ENCODE measurements around the gene CABLES2.
"Not testable (repeated sequence)": the region's sequence is repeated elsewhere in the genome, so short reads cannot be mapped to it uniquely, and the experiment has no call there.

The CABLES2 gene

DNA sequence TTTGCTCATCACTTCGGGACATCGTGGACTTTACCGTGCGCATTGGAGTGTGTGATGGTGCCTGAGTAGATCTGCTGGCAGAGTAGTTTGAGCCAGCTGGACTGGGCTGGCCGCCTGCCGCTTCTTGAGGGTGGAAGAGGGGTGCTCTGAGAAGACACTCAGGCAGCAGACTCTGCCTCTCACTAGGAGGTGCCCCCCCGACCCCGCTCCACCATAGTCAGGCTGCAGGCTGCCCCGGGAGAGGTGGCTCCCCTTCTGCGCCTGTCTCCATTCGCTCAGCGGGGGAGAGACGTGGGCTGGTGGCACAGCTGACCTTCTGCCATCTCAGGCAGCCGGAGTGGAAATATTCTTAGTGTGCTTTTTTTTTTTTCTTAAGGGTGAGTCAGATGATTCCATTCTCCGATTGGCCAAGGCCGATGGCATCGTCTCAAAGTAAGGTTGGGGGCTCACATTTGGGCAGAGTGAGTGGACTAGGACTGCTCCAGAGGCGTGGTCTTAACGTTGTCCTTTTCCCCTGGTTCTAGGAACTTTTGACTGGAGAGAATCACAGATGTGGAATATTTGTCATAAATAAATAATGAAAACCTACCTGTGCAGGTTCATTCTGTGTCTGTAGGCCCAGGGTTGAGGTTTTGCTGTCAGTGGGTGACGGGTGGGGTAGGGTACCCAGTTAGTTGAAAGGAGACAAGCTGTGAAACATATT, 19.0 kb downstream of the CABLES2 start:
- DNase-seq: no peak

DNA sequence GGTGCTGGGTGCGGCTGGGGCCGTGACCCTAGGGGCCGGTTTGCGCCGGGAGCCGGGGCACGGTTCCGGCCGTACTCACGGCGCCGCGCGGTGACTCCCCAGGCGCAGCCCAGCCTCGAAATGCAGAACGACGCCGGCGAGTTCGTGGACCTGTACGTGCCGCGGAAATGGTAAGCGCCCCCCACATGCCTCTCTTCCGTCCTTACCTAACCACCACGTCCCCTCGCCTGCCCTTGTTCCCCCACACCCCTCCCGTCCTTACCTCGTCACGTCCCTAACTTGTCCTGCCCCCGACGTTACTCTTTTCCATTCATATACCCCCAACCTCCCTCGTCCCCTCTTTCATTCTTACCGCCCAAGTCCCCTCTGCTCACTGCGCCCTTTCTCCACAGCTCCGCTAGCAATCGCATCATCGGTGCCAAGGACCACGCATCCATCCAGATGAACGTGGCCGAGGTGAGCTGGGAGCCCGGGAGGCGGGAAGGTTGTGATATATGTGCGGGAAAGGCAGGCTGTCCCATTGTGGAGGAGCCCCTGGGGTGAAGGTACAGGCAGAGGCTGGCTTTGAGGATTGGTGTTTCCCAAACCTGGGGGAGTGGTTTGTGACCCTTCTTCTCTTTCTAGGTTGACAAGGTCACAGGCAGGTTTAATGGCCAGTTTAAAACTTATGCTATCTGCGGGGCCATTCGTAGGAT, 19.7 kb downstream of the CABLES2 start:
- DNase-seq: no peak

DNA sequence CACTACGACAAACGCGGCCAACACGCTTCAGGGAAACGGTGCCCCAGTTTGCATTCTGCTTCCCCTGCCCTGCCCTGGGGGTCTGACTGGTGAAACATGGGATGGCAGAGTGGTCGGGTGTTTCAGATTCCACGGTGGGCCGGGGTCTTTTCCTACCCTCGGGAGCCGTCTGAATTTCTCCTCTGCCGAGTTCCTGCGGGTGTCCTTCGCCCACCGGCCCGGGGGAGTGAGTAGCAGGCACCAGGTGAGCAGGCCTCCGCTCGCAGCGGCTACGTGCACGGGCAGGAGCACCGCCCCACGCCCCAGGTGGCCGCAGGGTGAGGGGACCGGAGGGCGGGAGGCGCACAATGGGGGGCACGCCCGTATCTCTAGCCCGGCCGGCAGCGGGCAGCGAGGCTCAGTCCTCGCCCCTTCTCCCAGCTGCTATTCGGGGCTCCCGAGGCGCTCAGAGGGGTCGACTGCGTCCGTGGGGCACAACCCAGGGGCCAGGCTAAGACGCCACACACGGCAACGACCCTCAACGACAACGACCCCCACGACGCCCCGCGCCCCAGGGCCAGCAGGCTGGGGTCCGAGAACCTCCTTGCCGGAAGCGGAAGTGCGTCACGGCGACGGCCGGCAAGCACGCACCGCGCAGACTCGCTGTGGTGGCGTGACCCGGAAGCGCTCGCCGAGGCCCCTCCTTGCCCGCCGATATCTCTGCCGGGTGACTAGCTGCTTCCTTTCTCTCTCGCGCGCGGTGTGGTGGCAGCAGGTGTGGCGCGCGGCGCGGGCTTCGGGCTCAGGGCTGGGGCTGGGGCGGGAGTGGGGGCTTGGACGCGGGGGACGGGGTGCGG, 20.5 kb downstream of the CABLES2 start, which contains the start of gene RPS21:
Gene RPS21 (plus strand): TSS at position 721 of the 836 bp plus-strand sequence. CDS start 236 bp downstream, outside the sequence.
- peak; percentile 93 for DNase-seq

DNA sequence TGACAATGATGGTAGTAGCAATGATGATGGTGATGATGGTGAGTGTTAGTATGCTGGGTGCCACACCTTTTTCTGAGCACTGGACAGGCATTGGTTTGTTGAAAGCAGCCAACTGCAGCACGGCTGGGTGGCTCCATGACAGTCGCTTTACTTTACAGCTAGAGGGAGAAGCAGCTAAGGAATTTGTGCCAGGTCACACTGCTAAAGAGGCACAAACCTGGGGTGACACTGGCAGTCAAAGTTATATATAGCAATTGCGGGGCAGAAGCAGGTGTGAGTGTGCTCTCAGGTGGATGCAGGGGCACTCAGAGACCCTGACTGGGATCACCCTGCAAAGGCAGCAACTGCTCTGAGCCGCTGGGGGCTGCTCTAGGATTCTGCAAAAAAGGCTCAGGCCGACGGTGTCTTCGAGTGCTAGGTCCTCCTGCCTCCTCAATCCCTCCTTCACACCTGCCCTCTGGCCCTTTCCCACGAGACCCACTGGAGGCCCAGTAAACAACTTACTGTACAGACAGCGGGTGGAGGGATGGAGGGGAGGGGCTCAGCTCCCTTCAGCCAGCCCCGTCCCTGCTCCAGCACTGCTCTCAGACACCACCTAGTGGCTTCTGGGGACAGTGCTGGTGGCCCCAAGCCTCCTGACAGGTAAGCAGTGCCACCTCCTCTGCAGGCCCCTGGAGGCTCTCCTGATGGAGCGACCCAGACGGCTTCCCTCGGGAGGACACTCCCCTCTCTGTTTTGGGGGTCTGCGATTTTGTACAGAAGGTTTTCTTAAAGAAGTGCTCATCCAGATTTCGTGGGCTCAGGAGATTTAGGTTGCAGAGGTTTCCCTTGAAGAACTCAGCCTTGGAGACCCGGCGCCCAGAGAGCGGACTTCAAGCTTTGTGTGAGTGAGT, 24.5 kb downstream of the CABLES2 start:
- DNase-seq: peak; percentile 79

DNA sequence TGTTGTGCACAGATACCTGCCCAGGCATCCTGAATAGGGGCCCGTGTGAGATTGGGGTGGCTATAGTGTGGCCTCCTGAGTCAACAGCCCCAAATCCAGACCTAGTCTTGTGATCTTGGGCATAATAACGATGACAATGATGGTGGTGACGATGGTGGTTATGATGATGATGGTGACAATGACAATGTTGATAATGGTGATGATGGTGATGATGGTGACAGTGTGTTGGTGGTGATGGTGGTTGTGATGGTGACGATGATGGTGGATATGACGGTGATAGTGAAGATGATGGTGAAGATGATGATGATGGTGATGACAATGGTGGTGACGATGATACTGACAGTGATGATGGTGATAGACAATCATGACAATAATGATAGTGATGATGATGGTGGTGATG, 25.2 kb downstream of the CABLES2 start:
- DNase-seq: no peak

DNA sequence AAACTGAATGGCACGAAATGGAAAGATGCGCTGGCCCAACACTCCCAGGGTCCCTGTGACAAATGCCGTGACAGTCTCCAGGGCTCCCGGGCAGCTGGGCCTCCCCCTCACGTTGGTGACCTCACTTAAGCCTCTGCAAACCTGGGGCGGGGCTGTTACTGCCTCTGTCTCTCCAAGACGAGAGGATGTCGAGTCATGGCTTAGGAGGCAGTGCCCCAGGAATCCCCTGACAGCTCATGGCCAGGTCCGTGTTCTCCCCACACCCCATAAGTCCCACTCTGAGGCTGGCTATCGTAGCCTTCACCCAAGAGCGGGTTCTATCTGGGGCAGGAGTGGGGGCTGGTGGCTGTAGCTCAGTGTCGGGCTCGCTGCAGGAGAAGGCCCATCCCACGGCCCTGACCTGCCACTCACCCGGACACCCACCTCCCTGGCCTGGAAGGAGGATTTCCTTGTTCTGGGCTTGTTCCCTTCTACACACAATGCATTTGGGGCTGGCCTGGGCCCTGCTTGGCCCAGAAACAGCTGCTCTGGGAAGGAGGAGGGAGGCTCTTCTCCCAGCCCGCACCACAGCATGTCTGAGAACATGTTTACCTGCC, 25.8 kb downstream of the CABLES2 start:
- DNase-seq: no peak

DNA sequence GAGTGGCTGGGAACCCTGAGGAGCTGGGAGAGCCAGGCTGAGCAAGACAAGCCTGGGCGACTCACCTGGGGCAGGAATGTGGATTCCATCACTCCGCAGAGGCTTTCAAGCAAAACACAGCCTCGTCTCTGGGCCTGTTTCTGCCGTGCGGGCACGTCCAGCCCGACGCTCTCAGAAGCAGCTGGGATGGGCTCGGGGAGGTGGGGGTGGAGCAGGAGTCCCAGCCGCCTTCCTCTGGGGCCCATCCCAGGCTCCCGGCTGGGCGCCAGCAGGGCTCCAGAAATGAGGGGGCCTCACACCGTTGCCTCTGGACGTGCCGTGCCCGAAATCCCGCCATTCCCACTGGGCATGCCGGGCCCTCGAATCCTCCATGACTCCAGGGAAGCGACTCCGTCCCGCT, 28.9 kb downstream of the CABLES2 start:
- no peak for DNase-seq

DNA sequence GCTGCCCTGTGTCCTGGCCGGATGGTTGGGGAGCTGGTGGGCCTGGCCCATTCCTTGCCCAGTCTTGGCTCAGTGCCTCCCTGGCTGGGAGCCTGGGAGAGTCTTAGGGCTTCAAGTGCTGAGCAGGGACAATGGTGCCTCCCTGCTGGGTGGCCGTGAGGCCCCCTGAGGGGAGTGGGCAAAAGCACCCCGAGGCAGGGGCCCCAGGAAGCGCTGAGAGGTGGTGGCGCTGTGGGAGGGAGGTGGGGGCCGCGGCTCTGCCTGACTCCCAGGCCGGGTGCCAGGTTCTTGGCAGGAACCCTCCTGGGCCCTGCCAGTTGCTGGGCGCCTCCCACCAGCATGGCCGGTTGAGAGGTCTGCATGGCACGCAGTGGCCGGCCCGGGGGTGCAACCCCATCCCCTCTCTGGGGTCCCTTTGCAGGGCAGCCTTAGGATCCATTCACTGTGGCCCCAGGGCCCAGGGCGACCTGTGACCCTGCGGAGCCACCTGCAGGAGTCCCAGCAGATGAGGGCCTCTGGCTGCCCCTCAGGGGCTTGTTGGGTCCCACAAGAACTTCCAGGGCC, 29.4 kb downstream of the CABLES2 start:
- DNase-seq: no peak

DNA sequence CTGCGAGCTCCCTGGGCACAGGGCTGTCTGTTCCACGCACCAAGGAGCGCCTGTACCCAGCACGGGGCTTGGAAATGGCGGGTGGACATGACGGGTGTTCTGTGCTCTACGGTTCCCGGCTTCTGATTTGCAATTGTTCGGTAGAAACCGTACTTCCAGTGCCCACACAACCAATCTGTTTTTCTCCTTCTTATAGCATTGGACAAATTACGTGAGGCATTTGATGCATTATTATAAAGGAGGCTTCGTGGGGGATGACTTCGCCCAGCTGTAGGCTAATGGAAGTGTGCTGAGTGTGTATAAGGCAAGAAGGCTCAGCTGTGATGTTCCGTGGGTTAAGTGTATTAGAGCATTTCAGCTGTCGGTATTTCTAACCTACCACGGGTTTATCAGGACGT, 30.0 kb downstream of the CABLES2 start:
- no peak for DNase-seq

DNA sequence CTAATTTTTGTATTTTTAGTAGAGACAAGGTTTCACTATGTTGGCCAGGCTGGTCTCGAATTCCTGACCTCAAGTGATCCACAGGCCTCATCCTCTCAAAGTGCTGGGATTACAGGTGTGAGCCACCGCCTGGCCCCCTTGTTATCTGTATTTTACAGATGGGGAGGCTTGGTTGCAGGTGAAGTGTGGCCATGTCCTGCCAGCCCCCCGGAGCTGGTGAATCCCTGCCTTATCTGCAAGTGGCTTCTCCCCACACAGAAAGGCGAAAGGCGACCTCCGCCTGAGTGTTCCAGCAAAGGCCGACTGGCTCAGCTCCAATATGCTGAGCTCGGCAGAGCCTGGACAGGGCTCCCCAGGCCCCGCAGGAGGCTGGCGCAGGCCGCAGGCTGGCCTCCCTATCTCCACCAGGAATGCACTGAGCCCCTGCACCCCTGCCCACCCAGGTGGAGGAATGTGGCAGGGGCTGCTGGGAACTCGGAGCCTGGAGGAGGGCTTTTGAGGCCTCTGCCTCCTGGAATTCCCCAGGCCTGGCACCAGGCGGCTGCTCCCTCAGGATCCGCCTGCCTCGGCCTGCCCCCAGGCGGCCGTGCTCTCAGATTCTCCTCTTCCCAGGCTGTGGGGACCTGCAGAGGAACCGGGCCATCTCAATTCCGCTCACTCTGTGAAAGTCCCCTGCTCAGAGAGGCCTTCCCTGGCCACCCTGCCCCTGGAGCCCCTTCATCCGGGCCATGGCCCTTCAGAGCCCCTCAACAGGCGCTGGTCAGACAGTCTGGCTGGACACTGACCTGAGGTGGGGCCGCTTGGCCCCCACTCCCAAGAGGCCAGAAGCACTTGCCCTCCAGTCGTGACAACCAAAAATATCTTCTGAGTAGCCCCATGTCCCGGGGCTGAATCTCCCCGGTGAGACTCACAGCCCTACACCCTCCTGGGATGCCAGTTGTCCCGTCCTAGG, 30.7 kb downstream of the CABLES2 start:
- no peak for DNase-seq

DNA sequence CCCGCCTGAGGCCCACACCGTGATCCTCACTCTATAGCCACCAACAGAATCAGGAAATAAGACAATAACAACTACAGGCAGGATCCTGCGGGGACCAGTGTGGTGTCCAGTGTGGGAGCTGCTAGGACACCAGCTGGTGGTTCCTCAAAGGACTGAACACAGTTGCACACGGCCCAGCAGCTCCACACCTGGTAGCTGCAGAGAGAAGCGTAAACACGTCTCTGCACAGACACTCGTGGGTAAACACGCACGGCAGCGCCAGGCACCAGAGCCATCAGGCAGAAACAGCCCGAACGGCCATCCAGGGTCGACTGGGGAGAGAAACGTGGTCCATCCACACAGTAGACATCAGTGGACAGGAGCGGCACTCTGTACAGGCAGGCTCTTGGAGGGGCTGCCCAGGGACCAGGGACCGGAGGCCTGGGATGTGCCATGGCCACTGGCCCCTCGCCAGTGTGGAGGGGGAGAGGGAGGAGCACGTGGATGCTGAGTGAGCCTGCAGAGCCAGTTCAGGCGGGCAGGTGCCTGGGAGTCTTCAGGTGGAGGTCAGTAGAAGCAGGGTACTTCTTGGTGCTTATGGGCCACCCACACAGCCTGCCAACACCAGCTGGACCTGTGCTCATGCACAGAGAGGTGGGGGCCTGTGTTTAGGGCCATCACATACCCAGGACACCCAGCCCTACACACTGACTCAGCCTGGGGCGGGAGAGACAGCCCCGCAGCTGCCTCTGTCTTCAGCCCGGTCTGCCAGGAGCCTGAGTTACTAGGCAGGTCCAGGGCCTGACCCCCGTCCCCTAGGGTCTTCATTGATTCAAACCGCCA, 32.5 kb downstream of the CABLES2 start:
- no peak for DNase-seq

DNA sequence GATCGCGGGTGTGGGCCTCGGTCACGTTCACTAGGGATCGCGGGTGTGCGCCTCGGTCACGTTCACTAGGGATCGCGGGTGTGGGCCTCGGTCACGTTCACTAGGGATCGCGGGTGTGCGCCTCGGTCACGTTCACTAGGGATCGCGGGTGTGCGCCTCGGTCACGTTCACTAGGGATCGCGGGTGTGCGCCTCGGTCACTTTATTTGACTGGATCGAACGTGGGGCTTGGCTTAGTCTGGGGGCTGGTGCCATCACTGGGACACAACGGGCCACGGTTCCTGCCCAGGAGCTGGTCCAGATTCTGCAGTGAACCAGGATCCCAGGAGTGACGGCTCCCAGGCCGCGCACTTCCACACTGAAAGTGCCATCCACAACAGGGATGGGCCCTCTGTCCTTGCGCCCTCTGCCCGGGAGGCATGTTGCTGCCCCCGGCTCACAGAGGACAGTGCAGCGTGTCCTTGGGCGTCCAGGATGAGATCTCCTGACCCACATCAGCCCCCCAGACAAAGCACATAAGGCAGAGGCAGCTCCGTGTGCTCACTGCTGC, 33.4 kb downstream of the CABLES2 start:
- not testable (repeated sequence) for DNase-seq

DNA sequence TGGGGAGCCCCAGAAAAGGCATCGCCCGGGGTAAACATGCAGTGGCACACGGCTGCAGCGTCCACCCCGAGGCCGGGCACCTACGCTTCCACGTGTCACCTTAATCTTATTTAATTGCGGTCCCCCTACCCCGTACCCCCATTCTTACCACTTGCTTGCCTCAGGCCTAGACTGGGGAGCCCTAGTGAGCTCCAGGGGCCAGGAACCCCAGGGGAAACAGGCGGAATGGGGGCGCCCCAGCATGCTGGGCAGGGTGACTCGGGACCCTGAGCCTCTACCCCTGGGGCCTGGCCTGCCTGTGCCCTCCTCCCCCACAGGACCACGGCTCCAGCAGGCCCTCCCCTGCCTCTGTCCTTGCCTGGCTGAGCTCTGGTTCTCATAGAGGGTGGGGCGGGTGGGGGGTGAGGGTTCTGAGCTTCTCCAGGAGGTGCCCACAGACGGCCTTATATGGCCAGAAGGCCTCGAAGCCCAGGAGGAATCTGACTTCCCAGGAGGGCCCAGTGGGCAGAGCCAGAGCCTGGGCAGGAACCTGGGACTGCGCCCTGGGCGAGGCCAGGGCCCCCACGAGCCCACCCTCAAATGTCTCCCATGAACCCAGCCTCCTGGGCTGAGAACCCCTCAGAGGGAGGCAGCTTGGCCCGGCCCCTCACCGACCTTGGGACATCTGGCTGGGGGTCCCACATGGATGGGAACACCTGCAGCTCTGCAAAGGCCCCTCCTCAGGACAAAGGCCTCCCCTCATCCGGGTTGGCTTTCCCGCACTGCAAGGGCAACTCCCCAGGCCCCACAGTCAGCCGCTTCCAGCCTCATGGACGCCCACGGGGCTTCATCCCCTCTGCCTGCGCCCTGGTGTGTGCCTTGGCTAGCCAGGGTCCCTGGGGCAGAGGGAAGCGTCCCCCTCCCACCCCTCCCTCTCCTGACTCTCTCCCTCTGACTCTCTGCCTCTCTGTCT, 34.8 kb downstream of the CABLES2 start:
- no peak for DNase-seq

DNA sequence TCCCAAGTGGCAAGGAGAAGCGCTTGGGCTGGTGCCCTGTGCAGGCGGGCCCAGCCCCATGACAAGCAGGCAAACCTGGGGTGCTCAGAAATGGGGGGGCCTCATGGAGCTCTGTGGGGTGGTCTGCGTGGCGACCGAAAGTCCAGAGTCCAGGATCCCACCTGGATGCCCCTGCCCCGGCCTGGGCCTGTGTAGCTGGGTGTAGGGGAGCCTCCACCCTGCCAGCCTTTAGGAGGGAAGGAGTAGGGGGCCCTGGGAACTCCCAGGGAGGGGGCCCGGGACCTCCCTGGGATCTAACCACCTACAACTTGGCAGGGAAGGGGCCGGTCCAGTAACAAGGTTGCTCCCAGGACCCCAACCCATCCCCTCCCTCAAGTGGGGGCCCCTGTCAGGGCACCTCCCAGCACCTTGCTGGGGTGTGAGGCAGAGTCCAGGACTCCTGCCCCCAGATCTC, 35.5 kb downstream of the CABLES2 start:
- no peak for DNase-seq

DNA sequence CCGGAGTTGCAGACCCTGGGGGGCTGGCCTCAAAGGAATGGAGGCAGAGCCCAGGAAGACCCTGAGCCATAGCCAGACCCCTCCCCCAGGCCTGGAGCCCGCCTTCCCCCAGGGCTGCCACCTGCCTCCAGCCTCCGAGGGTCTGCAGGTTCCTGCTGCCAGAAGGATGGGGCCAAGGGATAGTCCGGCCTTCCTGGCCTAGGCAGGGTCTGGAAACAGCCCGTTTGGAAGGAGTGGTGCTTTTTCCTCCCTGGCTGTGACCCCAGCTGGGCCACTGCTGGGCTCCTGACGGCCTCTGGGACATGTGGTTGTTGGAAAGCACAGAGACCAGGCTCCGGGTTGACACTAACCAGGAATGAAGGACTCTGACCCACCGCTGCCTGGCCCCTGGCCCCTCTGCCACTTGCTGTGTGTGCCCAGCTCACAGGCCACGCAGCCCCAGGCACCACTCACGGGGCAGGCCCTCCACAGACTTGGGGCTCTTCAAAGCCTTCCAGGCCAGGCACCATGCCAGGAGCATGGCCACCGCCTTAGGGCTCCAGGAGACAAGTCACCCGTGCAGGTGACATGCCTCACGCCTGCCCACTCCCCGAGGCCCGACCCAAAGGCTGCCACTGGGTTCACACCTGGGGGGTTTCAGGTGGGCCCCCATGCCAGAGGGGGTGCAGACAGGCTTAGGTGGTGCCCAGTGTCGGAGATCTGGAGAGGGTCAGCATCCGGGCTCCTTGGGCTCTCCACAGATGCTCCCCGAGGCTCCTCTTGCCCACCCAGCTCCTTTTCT, 36.1 kb downstream of the CABLES2 start:
- DNase-seq: no peak

DNA sequence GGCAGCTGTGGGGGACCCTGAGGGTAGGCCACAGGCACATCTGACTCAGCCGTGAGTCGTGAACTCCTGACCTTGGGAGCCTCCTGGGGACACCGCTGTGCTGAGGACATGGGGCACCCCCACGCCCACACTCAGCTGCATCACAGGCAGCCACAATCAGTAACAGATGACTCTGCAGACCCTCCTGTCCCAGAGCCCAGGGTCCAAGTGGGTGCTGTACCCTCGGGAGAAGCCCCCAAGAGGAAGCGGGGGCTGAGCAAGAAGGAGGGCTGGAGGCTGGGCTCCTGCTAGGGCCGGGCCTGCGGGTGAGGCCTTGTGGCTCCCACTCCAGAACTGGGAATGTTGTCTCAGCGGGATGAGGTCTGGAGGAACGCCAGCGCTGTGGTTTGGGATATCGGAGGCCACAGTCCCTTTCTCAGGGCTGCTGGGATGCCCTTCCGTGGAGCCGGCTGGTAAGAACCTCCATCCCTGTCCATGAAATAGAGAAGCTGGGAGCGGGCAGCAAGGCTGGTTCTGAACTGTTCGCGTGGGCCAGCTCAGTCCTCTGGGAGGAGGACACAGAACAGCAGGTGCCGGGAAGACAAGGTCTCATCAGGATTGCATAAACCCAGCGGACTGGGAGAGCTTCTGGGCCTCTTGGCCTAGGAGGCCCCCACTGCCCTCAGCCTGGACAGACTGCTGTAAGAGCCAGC, 36.8 kb downstream of the CABLES2 start:
- peak; percentile 69 for DNase-seq

DNA sequence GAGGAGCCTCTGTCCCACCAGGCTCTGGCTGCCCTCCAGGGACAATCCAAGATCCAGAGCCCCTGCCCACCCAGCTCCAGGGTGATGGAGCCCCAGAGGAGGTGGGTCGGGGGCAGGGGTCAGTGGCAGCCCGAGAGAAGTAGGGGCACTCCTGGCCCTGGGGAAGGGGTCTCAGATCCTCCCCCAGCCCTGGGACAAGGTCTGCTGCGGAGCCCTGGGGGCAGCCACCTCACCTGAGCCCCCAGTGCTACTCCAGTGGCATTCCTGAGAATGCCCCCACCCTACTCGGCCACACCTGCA, 37.3 kb downstream of the CABLES2 start:
- no peak for DNase-seq

Data from stimulated activated CD4-positive, alpha-beta T cell treated with anti-CD3 and anti-CD28 coated beads, Interleukin-1b, Interleukin-23, amount 100 ng/mL, for 48 hours (primary cell).